Measurements from ENCODE around the gene PRR36. TPM values are rescaled to one million over a fixed set of nuclear protein-coding genes. Genes with fewer than 3 reads are reported as not detected.

The PRR36 gene
- polyA plus RNA-seq, 2 donors: 0.14 to 0.16 TPM

DNA sequence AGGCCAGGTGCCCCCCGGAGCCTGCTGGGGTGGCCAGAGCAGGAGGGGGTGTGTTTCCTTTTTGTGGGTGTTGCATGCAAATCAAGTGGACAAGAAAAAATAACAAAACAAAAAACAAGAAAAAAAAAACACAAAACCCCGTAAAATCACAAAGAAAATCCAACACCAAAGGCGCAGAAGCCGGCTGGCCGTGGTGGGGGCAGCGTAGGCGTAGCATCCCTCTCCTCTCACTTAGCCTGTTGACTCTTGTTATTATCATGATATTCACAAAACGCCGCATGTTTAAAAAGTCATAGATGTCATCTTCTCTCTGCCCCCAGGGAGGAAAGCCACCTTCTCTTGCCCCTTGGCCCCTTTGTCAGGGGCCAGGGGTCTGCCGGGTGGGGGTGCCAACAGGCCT, 39.5 kb upstream of the PRR36 start:
- 86 to 87% methylated on average over 10 of the region's 10 CpGs for WGBS, 2 donors
- Histone ChIP-seq H3K9me3 (ENCODE audit: control insufficient read depth in 2 of 2, insufficient read depth in 1 of 2, low read depth in 1 of 2, low read length in 1 of 2) (peaks cover 0 to 5% of the 10 kb centered on the region in 2 donors), H3K36me3 (ENCODE audit: control insufficient read depth in 2 of 2, insufficient read depth in 2 of 2, low read length in 1 of 2) (peaks cover 12 to 36% of the 10 kb centered on the region in 2 donors), H3K27ac (ENCODE audit: low read depth in 2 of 2, low read length in 1 of 2) (no peak overlapping the region), H3K27me3 (ENCODE audit: control insufficient read depth in 1 of 2, insufficient read depth in 2 of 2, low read length in 2 of 2) (peaks cover 0 to 13% of the 10 kb centered on the region in 2 donors), H3K4me3 (ENCODE audit: low read depth in 1 of 2, low read length in 2 of 2) (no peak overlapping the region), H3K4me1 (ENCODE audit: control insufficient read depth in 2 of 2, insufficient read depth in 2 of 2, low read length in 1 of 2) (peaks cover 0 to 21% of the 10 kb centered on the region in 2 donors)

DNA sequence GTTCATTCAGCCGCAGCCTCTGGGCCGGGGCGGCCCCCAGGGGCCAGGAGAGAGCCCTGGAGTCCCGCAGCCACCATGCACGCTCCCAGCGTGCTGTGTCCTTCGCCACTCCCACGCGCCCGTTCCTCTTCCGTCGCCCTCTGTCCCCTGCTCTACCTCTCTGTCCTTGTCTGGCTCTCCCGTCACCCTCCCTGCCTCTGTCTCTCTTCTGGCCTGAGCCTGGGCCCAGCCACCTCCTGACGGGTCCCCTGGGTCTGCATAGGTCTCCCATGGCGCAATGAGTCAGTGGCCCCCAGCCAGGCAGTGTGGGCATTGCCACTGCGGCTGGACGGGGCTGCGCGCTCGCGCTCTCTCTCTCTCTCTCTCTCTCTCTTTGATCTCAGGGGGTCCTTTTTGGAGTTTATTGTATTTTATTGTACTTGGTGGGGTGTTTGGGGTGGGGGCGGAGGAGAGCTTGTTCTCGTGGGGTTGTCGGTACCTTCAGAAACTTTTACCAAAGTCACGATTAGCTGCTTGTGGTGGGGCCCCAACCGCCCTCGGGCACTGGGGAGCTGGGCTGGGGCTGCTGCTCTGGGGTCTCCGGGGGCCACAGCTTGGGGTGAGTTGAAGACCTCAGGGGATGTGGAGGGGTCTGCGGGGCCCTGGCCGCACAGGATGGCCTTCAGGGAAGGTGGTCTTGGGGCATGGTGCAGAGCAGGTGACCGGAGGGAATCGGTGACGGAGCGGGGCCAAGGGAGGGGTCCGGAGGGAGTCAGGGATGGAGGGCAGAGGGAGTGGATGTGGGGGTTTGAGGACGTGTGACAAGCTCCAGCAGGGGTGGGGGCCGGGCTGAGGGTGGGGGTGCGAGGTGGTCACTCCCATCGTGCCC, 38.7 kb upstream of the PRR36 start:
- WGBS, 2 donors: 92 to 93% methylated on average over 36 to 39 of the region's 39 CpGs

DNA sequence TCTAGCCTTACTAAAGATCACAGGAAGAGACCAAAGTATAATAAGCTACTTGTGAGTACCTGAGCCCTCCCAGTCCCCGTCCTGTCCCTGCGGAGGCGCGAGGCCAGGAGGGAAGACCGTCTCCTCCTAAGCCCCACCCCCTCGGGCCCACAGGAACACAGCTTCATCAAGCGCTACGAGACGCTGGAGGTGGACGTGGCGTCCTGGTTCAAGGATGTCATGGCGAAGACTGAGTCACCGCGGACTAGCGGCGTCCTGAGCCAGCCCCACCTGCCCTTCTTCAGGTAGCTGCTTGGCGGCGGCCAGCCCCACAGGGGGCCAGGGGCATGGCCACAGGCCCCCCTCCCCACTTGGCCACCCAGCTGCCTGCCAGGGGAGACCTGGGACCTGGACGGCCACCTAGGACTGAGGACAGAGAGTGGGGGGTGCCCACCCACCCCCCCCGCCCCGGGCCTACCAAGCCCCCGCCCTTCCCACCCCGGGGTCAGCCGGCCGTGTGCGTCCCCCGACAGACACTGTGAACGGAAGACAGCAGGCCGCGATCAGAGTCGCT, 38.0 kb upstream of the PRR36 start:
- peaks cover 0 to 19% of the 10 kb centered on the region in 2 donors for H3K4me1 ChIP-seq (ENCODE audit: control insufficient read depth in 2 of 2, insufficient read depth in 2 of 2, low read length in 1 of 2)
- H3K27me3 ChIP-seq (ENCODE audit: control insufficient read depth in 1 of 2, insufficient read depth in 2 of 2, low read length in 2 of 2): peaks cover 0 to 8% of the 10 kb centered on the region in 2 donors
- H3K4me3 ChIP-seq (ENCODE audit: low read depth in 1 of 2, low read length in 2 of 2): no peak overlapping the region
- 86 to 91% methylated on average over 31 of the region's 31 CpGs for WGBS, 2 donors
- H3K27ac ChIP-seq (ENCODE audit: low read depth in 2 of 2, low read length in 1 of 2): no peak overlapping the region
- H3K36me3 ChIP-seq (ENCODE audit: control insufficient read depth in 2 of 2, insufficient read depth in 2 of 2, low read length in 1 of 2): peaks cover 12 to 36% of the 10 kb centered on the region in 2 donors
- peaks cover 0 to 2% of the 10 kb centered on the region in 2 donors for H3K9me3 ChIP-seq (ENCODE audit: control insufficient read depth in 2 of 2, insufficient read depth in 1 of 2, low read depth in 1 of 2, low read length in 1 of 2)

More for the DNA sequence above, 38.7 kb upstream of the PRR36 start:
- Histone ChIP-seq H3K36me3 (ENCODE audit: control insufficient read depth in 2 of 2, insufficient read depth in 2 of 2, low read length in 1 of 2) (peaks cover 12 to 36% of the 10 kb centered on the region in 2 donors), H3K9me3 (ENCODE audit: control insufficient read depth in 2 of 2, insufficient read depth in 1 of 2, low read depth in 1 of 2, low read length in 1 of 2) (peaks cover 0 to 5% of the 10 kb centered on the region in 2 donors), H3K27ac (ENCODE audit: low read depth in 2 of 2, low read length in 1 of 2) (no peak overlapping the region), H3K4me1 (ENCODE audit: control insufficient read depth in 2 of 2, insufficient read depth in 2 of 2, low read length in 1 of 2) (peaks cover 0 to 22% of the 10 kb centered on the region in 2 donors), H3K4me3 (ENCODE audit: low read depth in 1 of 2, low read length in 2 of 2) (no peak overlapping the region), H3K27me3 (ENCODE audit: control insufficient read depth in 1 of 2, insufficient read depth in 2 of 2, low read length in 2 of 2) (peaks cover 0 to 12% of the 10 kb centered on the region in 2 donors)

- peaks cover 0 to 19% of the 10 kb centered on the region in 2 donors for H3K4me1 ChIP-seq (ENCODE audit: control insufficient read depth in 2 of 2, insufficient read depth in 2 of 2, low read length in 1 of 2)
- peaks cover 0 to 6% of the 10 kb centered on the region in 2 donors for H3K27me3 ChIP-seq (ENCODE audit: control insufficient read depth in 1 of 2, insufficient read depth in 2 of 2, low read length in 2 of 2)
- WGBS, 2 donors: 83 to 85% methylated on average over 18 of the region's 18 CpGs
- peaks cover 0 to 2% of the 10 kb centered on the region in 2 donors for H3K9me3 ChIP-seq (ENCODE audit: control insufficient read depth in 2 of 2, insufficient read depth in 1 of 2, low read depth in 1 of 2, low read length in 1 of 2)
- H3K4me3 ChIP-seq (ENCODE audit: low read depth in 1 of 2, low read length in 2 of 2): no peak overlapping the region
- peaks cover 12 to 36% of the 10 kb centered on the region in 2 donors for H3K36me3 ChIP-seq (ENCODE audit: control insufficient read depth in 2 of 2, insufficient read depth in 2 of 2, low read length in 1 of 2)
- H3K27ac ChIP-seq (ENCODE audit: low read depth in 2 of 2, low read length in 1 of 2): no peak overlapping the region
Measured at GRCh38 chr19:7911508-7912143, 37.4 kb upstream of the PRR36 start.

DNA sequence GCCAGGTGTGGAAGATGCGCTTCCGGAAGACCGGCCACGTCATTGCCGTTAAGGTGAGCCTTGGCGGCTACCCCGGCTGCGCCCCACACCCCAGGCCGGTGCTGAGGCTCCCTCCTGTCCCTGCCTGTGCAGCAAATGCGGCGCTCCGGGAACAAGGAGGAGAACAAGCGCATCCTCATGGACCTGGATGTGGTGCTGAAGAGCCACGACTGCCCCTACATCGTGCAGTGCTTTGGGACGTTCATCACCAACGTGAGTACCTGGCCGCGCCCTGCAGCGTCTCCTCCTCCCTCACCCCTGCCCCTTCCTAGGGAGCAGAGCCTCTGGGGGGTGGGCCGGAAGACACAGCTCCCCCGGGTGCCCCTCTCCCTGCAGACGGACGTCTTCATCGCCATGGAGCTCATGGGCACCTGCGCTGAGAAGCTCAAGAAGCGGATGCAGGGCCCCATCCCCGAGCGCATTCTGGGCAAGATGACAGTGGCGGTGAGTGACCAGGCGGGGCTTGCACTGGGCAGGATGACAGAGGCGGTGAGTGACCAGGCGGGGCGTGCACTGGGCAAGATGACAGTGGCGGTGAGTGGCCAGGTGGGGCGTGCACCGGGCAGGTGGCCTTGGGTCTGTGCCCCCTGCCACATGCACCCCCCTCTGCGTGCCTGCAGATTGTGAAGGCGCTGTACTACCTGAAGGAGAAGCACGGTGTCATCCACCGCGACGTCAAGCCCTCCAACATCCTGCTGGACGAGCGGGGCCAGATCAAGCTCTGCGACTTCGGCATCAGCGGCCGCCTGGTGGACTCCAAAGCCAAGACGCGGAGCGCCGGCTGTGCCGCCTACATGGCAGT, 36.4 kb upstream of the PRR36 start:
- Histone ChIP-seq H3K27ac (ENCODE audit: low read depth in 2 of 2, low read length in 1 of 2) (no peak overlapping the region), H3K36me3 (ENCODE audit: control insufficient read depth in 2 of 2, insufficient read depth in 2 of 2, low read length in 1 of 2) (peaks cover 12 to 42% of the 10 kb centered on the region in 2 donors), H3K4me1 (ENCODE audit: control insufficient read depth in 2 of 2, insufficient read depth in 2 of 2, low read length in 1 of 2) (peaks cover 0 to 11% of the 10 kb centered on the region in 2 donors), H3K4me3 (ENCODE audit: low read depth in 1 of 2, low read length in 2 of 2) (no peak overlapping the region), H3K27me3 (ENCODE audit: control insufficient read depth in 1 of 2, insufficient read depth in 2 of 2, low read length in 2 of 2) (peaks cover 0 to 1% of the 10 kb centered on the region in 2 donors), H3K9me3 (ENCODE audit: control insufficient read depth in 2 of 2, insufficient read depth in 1 of 2, low read depth in 1 of 2, low read length in 1 of 2) (peaks cover 0 to 2% of the 10 kb centered on the region in 2 donors)
- WGBS, 2 donors: 90 to 91% methylated on average over 54 of the region's 54 CpGs

- Histone ChIP-seq H3K4me3 (ENCODE audit: low read depth in 1 of 2, low read length in 2 of 2) (no peak overlapping the region), H3K9me3 (ENCODE audit: control insufficient read depth in 2 of 2, insufficient read depth in 1 of 2, low read depth in 1 of 2, low read length in 1 of 2) (peaks cover 0 to 3% of the 10 kb centered on the region in 2 donors), H3K27me3 (ENCODE audit: control insufficient read depth in 1 of 2, insufficient read depth in 2 of 2, low read length in 2 of 2) (no peaks in the 10 kb centered on the region), H3K27ac (ENCODE audit: low read depth in 2 of 2, low read length in 1 of 2) (no peak overlapping the region), H3K4me1 (ENCODE audit: control insufficient read depth in 2 of 2, insufficient read depth in 2 of 2, low read length in 1 of 2) (peaks cover 3 to 15% of the 10 kb centered on the region in 2 donors), H3K36me3 (ENCODE audit: control insufficient read depth in 2 of 2, insufficient read depth in 2 of 2, low read length in 1 of 2) (peaks cover 12 to 42% of the 10 kb centered on the region in 2 donors)
- WGBS, 2 donors: 88 to 93% methylated on average over 20 to 21 of the region's 21 CpGs
Measured at GRCh38 chr19:7909471-7910067, 35.4 kb upstream of the PRR36 start.

GRCh38 chr19:7908742-7909461, 34.7 kb upstream of the PRR36 start:
- H3K27ac ChIP-seq (ENCODE audit: low read depth in 2 of 2, low read length in 1 of 2): no peak overlapping the region
- peaks cover 0 to 3% of the 10 kb centered on the region in 2 donors for H3K9me3 ChIP-seq (ENCODE audit: control insufficient read depth in 2 of 2, insufficient read depth in 1 of 2, low read depth in 1 of 2, low read length in 1 of 2)
- no peak overlapping the region for H3K4me3 ChIP-seq (ENCODE audit: low read depth in 1 of 2, low read length in 2 of 2)
- WGBS, 2 donors: 70 to 80% methylated on average over 18 to 19 of the region's 19 CpGs
- no peaks in the 10 kb centered on the region for H3K27me3 ChIP-seq (ENCODE audit: control insufficient read depth in 1 of 2, insufficient read depth in 2 of 2, low read length in 2 of 2)
- H3K4me1 ChIP-seq (ENCODE audit: control insufficient read depth in 2 of 2, insufficient read depth in 2 of 2, low read length in 1 of 2): peaks cover 3 to 20% of the 10 kb centered on the region in 2 donors
- peaks cover 12 to 42% of the 10 kb centered on the region in 2 donors for H3K36me3 ChIP-seq (ENCODE audit: control insufficient read depth in 2 of 2, insufficient read depth in 2 of 2, low read length in 1 of 2)

DNA sequence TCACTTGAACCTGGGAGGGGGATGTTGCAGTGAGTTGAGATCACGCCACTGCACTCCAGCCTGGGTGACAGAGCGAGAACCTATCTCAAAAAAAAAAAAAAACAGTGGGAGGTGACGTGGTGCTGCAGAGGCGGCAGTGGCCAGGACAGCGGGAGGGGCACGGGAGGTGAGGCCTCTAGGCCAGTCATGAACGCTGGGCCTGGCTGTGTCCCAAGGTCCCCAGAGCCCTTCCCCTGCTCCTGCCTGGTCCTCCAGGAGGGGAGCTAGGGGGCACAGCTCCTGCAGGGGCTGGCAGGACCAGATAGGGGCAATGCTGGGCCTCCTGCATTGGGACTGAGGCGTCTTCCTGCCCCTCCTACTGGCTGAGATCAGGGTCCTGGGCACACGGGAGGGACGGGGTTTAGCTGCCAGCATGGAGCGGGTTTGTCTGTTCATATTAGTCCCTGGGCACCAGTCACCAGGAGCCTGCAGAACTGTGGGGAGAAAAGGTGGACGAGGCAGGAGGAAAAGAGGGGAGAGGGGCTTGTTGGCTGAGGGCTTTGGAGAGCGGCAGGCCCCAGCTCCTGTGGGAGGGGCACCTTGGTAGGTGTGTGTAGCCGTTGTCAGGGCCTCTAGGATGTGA, 34.0 kb upstream of the PRR36 start:
- 75 to 78% methylated on average over 14 of the region's 14 CpGs for WGBS, 2 donors
- H3K4me1 ChIP-seq (ENCODE audit: control insufficient read depth in 2 of 2, insufficient read depth in 2 of 2, low read length in 1 of 2): peaks cover 3 to 20% of the 10 kb centered on the region in 2 donors
- no peak overlapping the region for H3K4me3 ChIP-seq (ENCODE audit: low read depth in 1 of 2, low read length in 2 of 2)

More for the DNA sequence above, 34.0 kb upstream of the PRR36 start:
- H3K27me3 ChIP-seq (ENCODE audit: control insufficient read depth in 1 of 2, insufficient read depth in 2 of 2, low read length in 2 of 2): no peaks in the 10 kb centered on the region
- H3K27ac ChIP-seq (ENCODE audit: low read depth in 2 of 2, low read length in 1 of 2): no peak overlapping the region
- peaks cover 0 to 3% of the 10 kb centered on the region in 2 donors for H3K9me3 ChIP-seq (ENCODE audit: control insufficient read depth in 2 of 2, insufficient read depth in 1 of 2, low read depth in 1 of 2, low read length in 1 of 2)
- peaks cover 12 to 42% of the 10 kb centered on the region in 2 donors for H3K36me3 ChIP-seq (ENCODE audit: control insufficient read depth in 2 of 2, insufficient read depth in 2 of 2, low read length in 1 of 2)
